DMS79 treated with DMSO at 0.1 percent for 48 hours (cell line): ENCODE data around the gene JUND.
A peak's percentile ranks its signal among the peaks of the same experiment; 100 is the strongest.

Experiments
- DNase-seq: peaks from one replicate; lab custom pipeline; 2025; lab: John Stamatoyannopoulos, UW

JUND gene

DNA sequence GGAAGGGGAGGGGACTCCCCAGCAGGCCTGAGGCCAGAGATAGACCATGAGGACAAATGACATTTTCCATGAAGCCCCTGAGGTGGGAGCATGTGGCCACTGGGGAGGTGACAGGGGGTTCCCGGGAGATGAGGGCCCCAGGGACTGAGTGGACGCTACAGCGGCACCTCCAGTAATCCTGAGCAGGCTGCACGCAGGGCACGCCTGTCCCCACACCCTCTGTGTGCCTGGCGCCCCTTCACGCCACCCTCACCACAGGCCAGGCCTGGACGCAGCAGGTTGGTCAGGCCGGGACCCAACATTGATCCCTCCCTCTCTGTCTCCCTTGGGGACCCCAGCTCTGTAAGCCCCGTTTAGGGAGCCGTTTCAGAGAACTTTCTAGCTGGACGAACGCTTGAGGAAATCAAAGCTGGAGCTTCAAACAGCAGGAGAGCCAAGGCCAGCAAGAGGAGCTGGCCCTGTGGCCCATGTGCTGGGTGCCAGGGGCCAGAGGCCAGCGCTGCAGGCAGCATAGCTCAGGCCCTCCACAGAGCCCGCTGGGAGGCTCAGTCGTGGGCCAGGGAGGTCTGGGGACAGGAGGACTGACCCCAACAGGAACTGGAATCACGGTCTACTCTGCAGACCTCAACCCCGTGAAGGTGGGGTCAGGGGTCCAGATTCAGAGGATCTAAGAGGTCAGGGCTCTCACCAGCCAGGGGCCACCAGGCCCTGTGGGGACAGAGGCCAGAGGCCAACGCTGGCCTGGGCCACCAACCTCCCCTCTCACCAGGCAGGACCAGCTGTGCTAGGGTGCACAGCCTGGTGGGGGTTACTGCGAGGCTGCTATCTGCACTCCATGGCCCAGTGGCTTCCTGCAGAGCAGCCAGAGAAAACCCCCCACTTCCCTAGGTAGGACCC lies 26.9 kb upstream of the JUND start:
- DNase-seq, result no peak

DNA sequence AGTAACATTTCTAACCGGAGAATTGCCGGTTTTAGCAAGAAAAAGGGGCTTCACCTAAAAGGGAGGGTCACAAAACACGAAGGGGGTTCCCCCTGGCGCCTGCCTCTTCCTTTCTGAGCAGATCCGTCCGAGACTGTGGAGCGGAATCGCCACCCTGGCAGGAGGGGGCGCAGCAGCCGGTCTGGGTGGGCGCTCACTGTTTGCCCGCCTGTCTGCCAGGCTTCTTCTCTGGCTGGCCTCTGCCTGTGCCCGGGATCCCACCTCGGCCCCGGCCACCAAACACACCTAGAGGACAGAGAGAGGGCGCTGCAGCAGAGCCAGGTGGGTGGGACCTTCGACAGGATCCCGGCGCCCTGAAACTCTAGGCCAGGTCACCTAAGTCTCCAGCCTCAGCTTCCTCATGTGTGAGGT lies 25.9 kb upstream of the JUND start:
- no peak for DNase-seq

- DNase-seq, result no peak
These were observed 25.5 kb upstream of the JUND start for GRCh38 chr19:18306888-18307260.

- DNase-seq, result no peak
These were observed 24.9 kb upstream of the JUND start for GRCh38 chr19:18306209-18306887.

DNA sequence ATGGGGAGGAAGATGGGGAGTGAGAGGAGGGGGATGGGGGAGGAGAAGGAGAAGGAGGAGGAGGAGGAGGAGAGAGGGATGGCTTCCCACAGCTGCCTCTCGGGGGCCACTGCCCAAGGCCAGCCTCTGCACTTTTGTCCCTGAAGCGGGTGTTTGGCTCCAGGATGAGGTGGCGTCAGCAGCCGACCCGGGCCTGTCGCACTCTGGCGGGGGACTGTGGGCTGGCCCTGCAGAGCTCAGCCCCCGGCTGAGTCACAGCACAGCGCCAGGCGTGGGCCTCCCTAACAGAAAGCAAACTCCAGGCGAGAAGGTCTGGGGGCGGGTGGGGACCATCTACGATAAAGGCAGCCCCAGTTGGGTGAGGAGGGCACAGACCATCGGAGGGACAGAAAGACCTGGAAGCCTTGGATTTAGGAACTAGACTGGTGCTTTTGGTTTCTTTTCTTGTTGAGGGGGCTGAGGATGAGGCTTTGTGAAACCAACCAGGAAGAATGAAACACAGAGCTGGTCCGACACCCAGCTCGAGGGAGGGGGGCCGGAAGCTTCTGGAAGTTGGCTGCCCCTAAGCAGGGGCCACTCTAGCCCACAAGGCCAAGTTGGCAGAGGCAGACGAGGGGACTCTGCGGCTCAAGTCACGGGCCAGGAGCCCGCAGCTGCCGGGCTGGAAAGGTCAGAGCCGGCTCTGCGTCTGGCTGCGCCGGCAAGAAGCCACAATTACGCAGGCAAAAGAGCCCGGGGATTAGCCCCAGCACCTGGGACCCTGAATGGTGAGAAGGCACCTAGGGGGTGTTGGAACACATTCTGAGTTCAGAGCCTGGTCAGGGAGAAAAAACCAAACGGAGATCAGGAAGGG lies 23.3 kb upstream of the JUND start:
- no peak for DNase-seq

- no peak for DNase-seq
These were observed 22.7 kb upstream of the JUND start for GRCh38 chr19:18304208-18304457.

- no peak for DNase-seq
These were observed 20.3 kb upstream of the JUND start for GRCh38 chr19:18301718-18302111.

DNA sequence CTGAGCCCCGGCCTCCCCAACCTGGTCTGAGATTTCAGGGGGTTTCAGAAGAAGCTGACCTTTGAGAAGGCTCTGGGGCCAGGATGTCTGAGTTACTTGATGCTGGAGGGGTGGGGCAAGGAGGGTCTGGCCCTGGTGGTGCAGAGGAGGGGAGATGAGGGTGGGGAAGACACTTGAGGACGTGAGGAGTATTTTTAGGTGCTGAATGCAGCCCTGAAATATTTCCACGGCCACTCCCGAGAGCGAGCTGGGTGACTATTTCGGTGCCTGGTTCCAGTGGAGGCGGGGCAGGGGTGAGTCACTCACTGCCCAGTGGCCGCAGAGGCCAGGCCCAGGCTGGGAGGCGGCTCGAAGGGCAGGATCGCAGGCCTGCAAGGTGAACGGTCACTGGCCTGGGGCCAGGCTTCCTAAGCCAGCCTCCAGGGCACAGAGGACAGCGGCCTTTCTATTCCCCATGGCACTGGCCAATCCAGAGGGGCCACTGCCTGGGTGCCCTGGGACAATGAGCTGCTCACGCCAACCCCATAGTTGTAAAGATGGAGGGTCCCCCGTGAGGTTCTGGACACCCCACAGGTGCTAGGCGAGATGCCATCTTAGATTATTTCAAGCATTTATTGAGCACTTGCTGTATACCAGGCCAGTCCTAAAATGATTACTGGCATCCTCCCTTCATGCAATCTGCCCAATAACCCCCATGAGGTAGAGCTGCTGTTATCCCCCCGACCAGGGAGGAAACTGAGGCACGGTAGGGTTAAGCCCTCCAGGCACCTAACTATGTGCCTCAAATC lies 19.7 kb upstream of the JUND start:
- no peak for DNase-seq

DNA sequence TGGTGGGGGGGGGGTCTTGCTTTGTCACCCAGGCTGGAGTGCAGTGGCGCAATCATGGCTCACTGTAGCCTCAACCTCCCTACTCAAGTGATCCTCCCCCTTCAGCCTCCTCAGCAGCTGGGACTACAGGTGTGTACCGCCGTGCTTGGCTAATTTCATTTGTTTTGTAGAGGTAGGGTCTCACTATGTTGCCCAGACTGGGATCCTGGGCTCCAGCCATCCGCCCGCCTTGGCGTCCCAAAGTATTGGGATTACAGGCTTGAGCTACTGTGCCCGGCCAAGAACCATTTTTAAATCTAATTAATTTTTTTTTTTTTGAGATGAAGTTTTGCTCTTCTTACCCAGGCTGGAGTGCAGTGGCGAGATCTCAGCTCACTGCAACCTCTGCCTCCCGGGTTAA lies 18.2 kb upstream of the JUND start:
- no peak for DNase-seq

DNA sequence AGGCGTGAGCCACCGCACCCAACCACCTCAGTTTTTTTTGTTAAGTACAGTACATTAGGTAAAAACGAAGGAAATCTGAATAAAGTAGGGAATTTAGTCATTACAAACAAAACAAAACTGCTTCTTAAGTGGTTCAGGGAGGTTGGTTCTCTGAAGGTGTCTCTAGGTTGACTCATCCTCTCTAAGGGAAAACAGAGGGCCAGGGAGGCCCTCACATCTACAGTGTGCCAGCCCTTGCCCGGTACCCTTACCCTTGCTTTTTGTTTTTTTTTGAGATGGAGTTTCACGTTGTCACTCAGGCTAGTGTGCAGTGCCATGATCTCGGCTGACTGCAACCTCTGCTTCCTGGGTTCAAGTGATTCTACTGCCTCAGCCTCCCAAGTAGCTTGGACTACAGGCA lies 17.2 kb upstream of the JUND start:
- DNase-seq, result no peak

GRCh38 chr19:18297308-18297707 lies 15.9 kb upstream of the JUND start:
- no peak for DNase-seq

- DNase-seq, result no peak
These were observed 13.6 kb upstream of the JUND start for GRCh38 chr19:18295034-18295451.

DNA sequence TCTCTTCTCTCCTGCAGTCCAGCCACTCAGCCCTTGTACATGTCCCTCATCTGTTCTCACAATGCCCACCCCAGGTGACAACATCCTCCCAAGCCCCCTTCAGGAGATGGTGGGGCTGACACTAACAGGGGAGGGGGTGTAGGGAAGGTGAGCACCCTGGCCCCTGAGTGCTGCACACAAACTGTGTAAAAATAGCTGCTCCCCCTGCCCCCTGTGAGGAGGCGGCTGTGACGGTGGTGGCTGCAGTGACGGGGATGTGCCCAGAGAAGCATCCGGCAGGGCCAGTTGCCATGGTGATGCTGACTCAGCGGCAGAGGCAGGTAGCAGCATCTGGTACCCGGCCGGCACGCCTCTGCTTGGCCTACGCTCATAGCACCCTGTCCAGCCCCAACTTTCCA lies 13.0 kb upstream of the JUND start:
- DNase-seq, result peak; percentile 27

GRCh38 chr19:18293642-18294466 lies 12.4 kb upstream of the JUND start:
- DNase-seq, result no peak

GRCh38 chr19:18292810-18293641 lies 11.6 kb upstream of the JUND start:
- no peak for DNase-seq

DNA sequence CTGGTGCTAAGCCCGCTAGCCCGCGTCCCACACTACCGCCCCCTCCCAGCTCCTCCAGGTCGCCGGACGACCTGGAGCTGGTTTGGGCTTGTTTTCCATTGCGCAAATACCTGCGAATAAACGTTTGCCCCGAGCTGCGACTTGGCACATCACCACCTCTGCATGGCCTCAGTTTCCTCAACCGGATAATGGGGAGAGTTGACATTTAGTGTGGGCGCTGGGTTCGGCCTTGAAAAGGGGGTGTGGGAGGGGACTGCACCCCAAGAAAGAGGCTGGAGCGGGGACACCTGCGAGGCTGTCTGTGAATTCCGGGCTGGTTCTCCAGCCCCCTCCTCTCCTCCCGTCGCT lies 11.0 kb upstream of the JUND start:
- DNase-seq, result no peak

DNA sequence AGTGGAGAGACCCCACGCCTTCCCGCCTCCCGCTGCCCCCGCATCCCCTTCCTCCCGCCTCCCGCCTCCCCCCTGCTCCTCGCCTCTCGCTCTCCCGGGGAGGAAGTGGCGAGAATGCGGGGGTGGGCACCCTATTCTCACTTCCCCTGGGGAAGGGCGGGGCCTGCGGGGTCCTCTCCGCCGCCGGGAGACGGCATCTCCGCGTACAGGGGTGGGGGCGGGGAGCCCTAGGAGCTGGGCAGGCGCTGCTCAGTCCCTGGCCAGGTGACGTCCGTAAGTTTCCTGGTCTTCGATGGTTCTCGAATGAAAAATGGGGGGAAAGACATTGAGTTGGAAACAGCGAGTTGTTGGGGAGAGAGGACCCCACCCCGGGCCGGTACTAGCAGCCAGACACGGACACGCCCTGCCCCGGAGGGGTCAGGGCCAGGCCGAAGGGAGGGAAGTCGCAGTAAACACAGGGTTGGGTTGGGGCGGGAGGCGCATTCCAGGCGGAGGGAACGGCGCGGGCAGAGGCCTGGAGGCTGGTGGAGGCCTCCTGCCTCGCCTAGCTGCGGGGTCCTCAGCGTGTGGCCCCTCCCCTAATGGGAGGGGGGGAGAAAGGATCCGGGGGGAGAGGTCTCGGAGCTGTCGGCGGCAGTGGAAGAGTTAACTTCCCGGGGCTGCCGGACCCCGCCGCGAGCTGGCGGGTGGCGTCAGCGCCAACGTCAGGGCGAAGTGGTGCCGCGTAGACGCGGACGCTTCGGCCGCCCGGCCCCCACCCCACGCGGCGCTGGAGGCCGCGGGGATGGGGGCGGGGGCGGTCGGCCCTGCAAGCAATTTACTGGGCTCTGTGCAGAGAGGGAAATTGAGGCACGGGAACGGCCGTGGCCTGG lies 10.4 kb upstream of the JUND start:
- DNase-seq, result peak; percentile 28

DNA sequence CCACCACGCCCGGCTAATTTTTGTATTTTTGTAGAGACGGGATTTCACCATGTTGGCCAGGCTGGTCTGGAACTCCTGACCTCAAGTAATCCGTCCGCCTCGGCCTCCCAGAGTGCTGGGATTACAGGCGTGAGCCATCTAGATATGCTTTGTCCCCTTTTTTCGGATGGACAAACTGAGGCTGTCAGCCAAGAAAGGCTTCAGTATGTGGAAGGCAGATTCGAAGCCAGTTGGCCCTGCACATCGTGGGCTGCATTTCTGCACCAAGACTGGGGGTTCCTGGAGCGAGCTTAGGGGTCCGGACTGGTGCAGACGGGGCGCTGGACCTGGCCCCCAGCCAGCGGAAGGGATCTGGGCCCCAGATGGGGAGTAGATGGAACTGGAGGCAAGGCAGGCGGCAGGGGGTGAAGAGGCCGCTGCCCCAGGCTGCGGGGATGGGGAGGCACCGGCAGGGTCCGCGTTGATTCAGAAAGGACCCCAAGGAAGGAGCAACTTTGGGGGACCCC lies 9.7 kb upstream of the JUND start:
- no peak for DNase-seq

DNA sequence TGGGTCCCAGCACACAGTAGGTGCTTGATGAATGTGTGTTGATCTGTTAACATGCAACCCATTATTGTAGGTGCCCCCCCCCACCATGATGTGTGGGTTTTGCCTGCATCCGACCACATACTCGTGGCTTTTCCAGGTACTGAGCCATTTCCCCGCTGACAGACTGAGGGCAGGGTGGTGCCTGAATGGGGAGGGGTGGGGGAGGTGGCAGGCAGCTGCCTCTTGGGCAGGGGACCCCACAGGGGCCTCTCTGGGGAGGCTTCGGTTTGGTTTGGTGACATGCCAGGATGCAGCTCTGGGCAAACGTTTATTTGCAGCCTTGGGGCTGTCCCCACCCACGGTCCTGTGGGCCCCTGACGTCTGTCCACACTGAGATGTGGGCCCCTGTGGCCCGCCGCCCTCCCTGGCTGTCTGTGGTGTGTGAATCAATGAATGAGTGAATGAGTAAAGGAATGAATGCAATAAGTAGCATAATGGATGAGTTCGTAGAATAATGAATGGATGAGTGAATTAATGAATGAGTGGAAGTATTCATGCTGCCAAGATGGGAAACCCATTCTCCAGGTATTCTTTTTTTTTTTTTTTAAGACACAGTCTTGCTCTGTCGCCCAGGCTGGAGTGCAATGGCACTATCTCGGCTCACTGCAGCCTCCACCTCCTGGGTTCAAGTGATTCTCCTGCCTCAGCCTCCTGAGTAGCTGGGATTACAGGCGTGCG lies 9.0 kb upstream of the JUND start:
- DNase-seq, result no peak
